Ovary (tissue), 9 donors: ENCODE measurements around the gene ZDHHC17. TPM values are rescaled to one million over a fixed set of nuclear protein-coding genes. Genes with fewer than 3 reads are reported as not detected.

Experiments
- DNase-seq, 5 donors: peaks; one replicate each; pipeline ENCODE4 v3.0.0-alpha.2; 2019 to 2020
- H3K27ac ChIP-seq, 2 donors: fragments of 200-600 bp; one replicate each; pipeline versions ENCODE4 v1.5.1 to v1.8.0; 2019 to 2022
- H3K27me3 ChIP-seq: fragments of 200-600 bp; one replicate; pipeline ENCODE4 v1.8.0; 2022
- H3K36me3 ChIP-seq: fragments of 200-600 bp; sonication (generic); one replicate; pipeline ENCODE4 v1.5.1; 2019
- H3K4me1 ChIP-seq: one replicate; pipeline ENCODE4 v1.8.1; 2013; ENCODE audit warnings: mild to moderate bottlenecking, moderate library complexity; ENCODE audit not compliant: insufficient read depth
- H3K4me3 ChIP-seq: fragments of 200-600 bp; sonication (generic); one replicate; pipeline ENCODE4 v1.5.1; 2017
- H3K9me3 ChIP-seq, 2 donors: fragments of 200-600 bp in 1 of 2; sonication (generic) in 1 of 2; one replicate each; pipeline versions ENCODE4 v1.5.1 to v1.8.1; 2013 to 2019; ENCODE audit warnings: mild to moderate bottlenecking in 1 of 2, moderate library complexity in 1 of 2
- CTCF ChIP-seq, 3 donors: fragments of 450-650 bp in 2 of 3; fragments of 200-600 bp in 1 of 3; IDR thresholded peaks; one replicate each; pipeline versions ENCODE4 v1.5.1 to v1.8.0; 2016 to 2022; ENCODE audit warnings: antibody characterized with exemption in 3 of 3, mild to moderate bottlenecking in 1 of 3
- EP300 ChIP-seq: sonication (generic); formaldehyde crosslinking; IDR thresholded peaks from one replicate; pipeline ENCODE4 v1.6.1; 2017; ENCODE audit warnings: antibody characterized with exemption
- POLR2A ChIP-seq: fragments of 450-650 bp; IDR thresholded peaks from one replicate; pipeline ENCODE4 v1.6.1; 2017; ENCODE audit warnings: antibody characterized with exemption, mild to moderate bottlenecking, moderate library complexity
- WGBS, 3 donors: extraction: QIAGEN DNeasy Blood & Tissue Kit in 1 of 3; methylation state at CpG; one replicate each; pipeline versions ENCODE4 v1.1.5 to v1.1.7; 2013 to 2017; 5-methylcytosine and 5-hydroxymethylcytosine counted together
- intact Hi-C, 4 donors: fragments of 100-400 bp; cut with DNase I; formaldehyde crosslinking; loops; one replicate each; pipeline versions ENCODE4 v1.11.0 to v1.15.1; 2022 to 2023
- polyA plus RNA-seq, 2 donors: library from polyadenylated mRNA; stranded (reverse); fragments of 200-250 nt in 1 of 2; fragments of 350-450 nt in 1 of 2; fragmentation: Illumina TruSeq in 1 of 2; extraction: RNeasy Lipid Tissue Mini Kit (QIAGEN cat#74804) in 1 of 2; gene quantifications; one replicate each; pipeline ENCODE4 v1.2.3, GENCODE V29; 2013 to 2014
- total RNA-seq, 7 donors: library from RNA; depleted of rRNA in 2 of 7; stranded (reverse); fragments of >200 nt in 2 of 7; fragmentation: NEBNext Ultra II Directional in 3 of 7; extraction: Animal tissue kit (Norgen Biotek cat#: 25700) in 3 of 7; gene quantifications; one replicate each; pipeline versions ENCODE4 v1.1.0 to v1.2.4, GENCODE V29; 2016 to 2023
- donor health status: DM: no; HTN: no; CAD: no; lungs with moderate emphysema.
- donor health status: DM: no; HTN: no; CAD: no.
- donor health status: Bipolar disorder and iron deficiency.
- donor health status: DM: yes; HTN: yes; CAD: no.
- donor health status: DM: no; HTN: no; CAD: no.
- donor health status: DM: yes; HTN: yes; CAD: no.

ZDHHC17 gene
- total and polyA plus RNA-seq, 9 donors, result 19.3 to 76.7 (median 37.6) TPM

- no peaks in the 10 kb centered on the region for H3K27me3 ChIP-seq
- H3K27ac ChIP-seq, result no peak overlapping the region
- no peak for TF ChIP-seq EP300
- no peak for TF ChIP-seq CTCF (IDR thresholded peaks at IDR 0.05)
- TF ChIP-seq POLR2A, result no peak
- no peaks in the 10 kb centered on the region for H3K36me3 ChIP-seq
- 18 to 50% (median 35%) methylated on average over 1 of the region's 1 CpG for WGBS, 3 donors
- no peak overlapping the region for H3K4me3 ChIP-seq
- intact Hi-C loops, result loop anchor here (5.0 to 10.0 kb wide), 3 partner anchors 168 to 176 kb away; no protein-coding TSS in a partner anchor
- no peaks in the 10 kb centered on the region for H3K4me1 ChIP-seq
- H3K9me3 ChIP-seq, result no peaks in the 10 kb centered on the region
- no peak for DNase-seq
These were observed 28.9 kb downstream of the ZDHHC17 start for GRCh38 chr12:76792828-76793227.

GRCh38 chr12:76798864-76799263, 34.9 kb downstream of the ZDHHC17 start:
- H3K4me1 ChIP-seq, result no peaks in the 10 kb centered on the region
- no peak overlapping the region for H3K4me3 ChIP-seq
- H3K36me3 ChIP-seq, result no peaks in the 10 kb centered on the region
- no peak for DNase-seq
- H3K9me3 ChIP-seq, result no peaks in the 10 kb centered on the region
- no peak overlapping the region for H3K27ac ChIP-seq
- 94 to 97% (median 97%) methylated on average over 4 of the region's 4 CpGs for WGBS, 3 donors
- no peaks in the 10 kb centered on the region for H3K27me3 ChIP-seq
- intact Hi-C loops, result loop anchor here in 1 of 4 donors (10.0 kb wide), 1 partner anchor 174 kb away; no protein-coding TSS in a partner anchor
- no peak for TF ChIP-seq CTCF (IDR thresholded peaks at IDR 0.05)
- TF ChIP-seq POLR2A, result no peak
- TF ChIP-seq EP300, result no peak

GRCh38 chr12:76799362-76799761, 35.4 kb downstream of the ZDHHC17 start:
- DNase-seq, result no peak
- TF ChIP-seq CTCF (IDR thresholded peaks at IDR 0.05), result no peak
- no peak for TF ChIP-seq POLR2A
- TF ChIP-seq EP300, result no peak
- Histone ChIP-seq H3K4me1 (no peaks in the 10 kb centered on the region), H3K27me3 (no peaks in the 10 kb centered on the region), H3K4me3 (no peak overlapping the region), H3K36me3 (no peaks in the 10 kb centered on the region), H3K9me3 (no peaks in the 10 kb centered on the region), H3K27ac (no peak overlapping the region)
- intact Hi-C loops, result loop anchor here in 1 of 4 donors (10.0 kb wide), 1 partner anchor 175 kb away; no protein-coding TSS in a partner anchor
- 95 to 97% (median 97%) methylated on average over 2 of the region's 2 CpGs for WGBS, 3 donors

GRCh38 chr12:76802060-76802459, 38.1 kb downstream of the ZDHHC17 start:
- TF ChIP-seq EP300 (no peak), CTCF (IDR thresholded peaks at IDR 0.05) (no peak), POLR2A (no peak)
- H3K4me1 ChIP-seq, result no peaks in the 10 kb centered on the region

More at GRCh38 chr12:76802060-76802459, 38.1 kb downstream of the ZDHHC17 start:
- Histone ChIP-seq H3K36me3 (no peaks in the 10 kb centered on the region), H3K4me3 (no peak overlapping the region), H3K27ac (no peak overlapping the region), H3K9me3 (no peaks in the 10 kb centered on the region), H3K27me3 (no peaks in the 10 kb centered on the region)
- intact Hi-C loops, result no loop called here
- 94 to 98% (median 97%) methylated on average over 3 of the region's 3 CpGs for WGBS, 3 donors
- DNase-seq, result no peak
